Aortic smooth muscle cell (primary cell): ENCODE measurements around the gene PRSS1. TPM values are rescaled to one million over a fixed set of nuclear protein-coding genes. Genes with fewer than 3 reads are reported as not detected.

Source experiments
- total RNA-seq: library from RNA; depleted of rRNA; stranded (reverse); fragments of >200 nt; gene quantifications from 2 replicates; pipeline ENCODE4 v1.2.3, GENCODE V29; 2014

PRSS1 gene
- not detected in 2 replicates for total RNA-seq

DNA sequence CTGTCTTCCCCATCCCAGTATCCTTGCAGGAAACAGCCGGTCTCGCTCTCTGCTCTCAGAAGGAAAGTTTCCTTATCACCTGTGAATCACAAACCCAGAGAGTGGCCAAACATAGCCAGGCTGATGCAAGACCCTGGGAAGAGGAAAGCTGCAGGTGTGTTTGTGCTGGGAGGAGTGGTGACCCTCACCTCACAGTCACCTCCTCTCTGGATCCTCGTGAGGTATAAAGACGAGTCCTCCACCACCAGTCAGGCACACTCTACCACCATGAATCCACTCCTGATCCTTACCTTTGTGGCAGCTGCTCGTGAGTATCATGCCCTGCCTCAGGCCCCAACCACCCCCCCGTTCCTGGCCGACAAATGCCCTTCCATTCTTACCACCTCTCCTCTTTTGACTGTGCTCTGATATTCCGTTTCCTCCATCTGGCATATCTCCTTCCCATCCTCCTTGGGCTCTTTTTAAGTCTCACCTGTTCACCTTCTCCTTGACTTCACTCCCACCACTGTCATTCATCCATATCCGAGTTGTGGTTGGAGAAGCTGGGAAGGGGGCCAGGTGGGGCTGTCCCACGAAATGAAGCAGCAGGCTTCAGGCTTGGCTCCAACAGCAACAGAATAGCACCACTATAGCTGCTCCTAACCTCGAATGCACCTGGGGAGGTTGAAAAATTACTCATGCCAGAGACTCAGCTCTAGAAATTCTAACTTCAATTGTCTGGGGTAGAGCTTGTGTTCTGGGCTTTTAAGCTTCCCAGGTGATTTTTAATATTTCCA is at the start of gene PRSS1:
Gene PRSS1, plus strand, starts transcription at position 255 of the 776 bp plus-strand sequence. Its CDS starts 13 bp downstream, at position 268.

DNA sequence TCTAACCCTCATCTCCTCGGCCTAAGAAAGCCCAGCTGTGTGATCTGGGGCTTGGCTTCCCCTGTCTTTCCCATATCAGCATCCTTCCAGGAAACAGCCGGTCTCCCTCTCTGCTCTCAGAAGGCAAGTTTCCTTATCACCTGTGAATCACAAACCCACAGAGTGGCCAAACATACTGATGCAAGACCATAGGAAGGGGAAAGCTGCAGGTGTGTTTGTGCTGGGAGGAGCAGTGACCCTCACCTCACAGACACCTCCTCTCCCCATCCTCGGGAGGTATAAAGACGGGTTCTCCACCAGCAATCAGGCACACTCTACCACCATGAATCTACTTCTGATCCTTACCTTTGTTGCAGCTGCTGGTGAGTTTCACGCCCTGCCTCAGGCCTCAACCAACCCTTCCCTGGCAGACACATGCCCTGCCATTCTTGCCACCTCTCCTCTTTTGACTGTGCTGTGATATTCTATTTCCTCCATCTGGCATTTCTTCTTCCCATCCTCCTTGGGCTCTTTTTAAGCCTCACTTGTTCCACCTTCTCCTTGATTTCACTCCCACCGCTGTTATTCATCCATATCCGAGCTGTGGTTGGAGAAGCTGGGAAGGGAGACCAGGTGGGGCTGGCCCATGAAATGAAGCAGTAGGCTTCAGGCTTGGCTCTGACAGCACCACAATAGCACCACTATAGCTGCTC is 21.5 kb downstream of the PRSS1 start, which contains the start of gene PRSS2:
Gene PRSS2, plus strand, starts transcription at position 310 of the 692 bp plus-strand sequence. Its CDS starts 13 bp downstream, at position 323.

Other genes with a start within 250 kb of the PRSS1 start
- not detected in 2 replicates for gene PRSS2, start 21.5 kb downstream of the PRSS1 start, total RNA-seq
- gene EPHB6, start 105.6 kb downstream of the PRSS1 start, total RNA-seq, result 14.0 and 23.1 TPM in 2 replicates
- gene TRPV6, start 136.3 kb downstream of the PRSS1 start, total RNA-seq, result under 0.01 and 0.13 TPM in 2 replicates
- gene TRPV5, start 184.3 kb downstream of the PRSS1 start, total RNA-seq, result not detected in 2 replicates
- not detected in 2 replicates for gene LLCFC1, start 190.0 kb downstream of the PRSS1 start, total RNA-seq
- not detected in 2 replicates for gene KEL, start 212.9 kb downstream of the PRSS1 start, total RNA-seq